ENCODE measurements around the gene ERVMER34-1.

- TF ChIP-seq CTCF (conservative IDR thresholded peaks at IDR 0.05; ENCODE audit: low read depth, low read length) (no peak), EZH2 (IDR thresholded peaks at IDR 0.05; ENCODE audit: borderline replicate concordance, low read depth, low read length, poor library complexity, severe bottlenecking) (no peak)
Observed at GRCh38 chr4:52726826-52727580, 24.2 kb downstream of the ERVMER34-1 start.
